Endodermal cell (in vitro differentiated cells): Measurements from ENCODE around the gene NAV2. TPM values are rescaled to one million over a fixed set of nuclear protein-coding genes. Genes with fewer than 3 reads are reported as not detected.

Source experiments
- DNase-seq: peaks from one replicate; pipeline ENCODE4 v3.0.0-alpha.2; 2017
- H3K27ac ChIP-seq: 2 replicates; pipeline ENCODE4 v1.5.1; 2013; ENCODE audit warnings: mild to moderate bottlenecking, low read depth, low read length, moderate library complexity
- H3K27me3 ChIP-seq: 2 replicates; pipeline ENCODE4 v1.6.1; 2013; ENCODE audit warnings: mild to moderate bottlenecking, low read length, moderate library complexity; ENCODE audit not compliant: insufficient read depth, control insufficient read depth, poor library complexity, severe bottlenecking
- H3K36me3 ChIP-seq: 2 replicates; pipeline ENCODE4 v1.7.0; 2013; ENCODE audit warnings: mild to moderate bottlenecking, low read length, moderate library complexity; ENCODE audit not compliant: control insufficient read depth, insufficient read depth
- H3K4me1 ChIP-seq: one replicate; pipeline ENCODE4 v1.7.0; 2013; ENCODE audit warnings: low read length; ENCODE audit not compliant: control insufficient read depth, insufficient read depth
- H3K4me3 ChIP-seq: 2 replicates; pipeline ENCODE4 v1.5.1; 2013; ENCODE audit warnings: mild to moderate bottlenecking, low read length, moderate library complexity
- H3K9ac ChIP-seq: 2 replicates; pipeline ENCODE4 v1.6.1; 2013; ENCODE audit warnings: mild to moderate bottlenecking, low read length, moderate library complexity; ENCODE audit not compliant: poor library complexity, severe bottlenecking; ENCODE audit errors: extremely low read depth
- H3K9me3 ChIP-seq: 2 replicates; pipeline ENCODE4 v1.6.1; 2013; ENCODE audit warnings: mild to moderate bottlenecking, low read length, moderate library complexity; ENCODE audit not compliant: control insufficient read depth
- H3K27ac Mint-ChIP-seq: 2 replicates; pipeline ENCODE4 v1.8.0; 2020; ENCODE audit warnings: mixed read lengths
- H3K27me3 Mint-ChIP-seq: 2 replicates; pipeline ENCODE4 v1.8.0; 2021; ENCODE audit warnings: mild to moderate bottlenecking, mixed read lengths; ENCODE audit not compliant: insufficient read depth
- H3K36me3 Mint-ChIP-seq: 2 replicates; pipeline ENCODE4 v1.8.0; 2020; ENCODE audit warnings: low read depth, mixed read lengths
- H3K4me1 Mint-ChIP-seq: 2 replicates; pipeline ENCODE4 v1.8.0; 2020; ENCODE audit warnings: mixed read lengths
- H3K4me3 Mint-ChIP-seq: 2 replicates; pipeline ENCODE4 v1.8.0; 2020; ENCODE audit warnings: mild to moderate bottlenecking, moderate library complexity, mixed read lengths
- H3K9me3 Mint-ChIP-seq: 2 replicates; pipeline ENCODE4 v1.8.0; 2020; ENCODE audit warnings: mild to moderate bottlenecking, mixed read lengths
- CTCF ChIP-seq: fragments of 200-600 bp; sonication (generic); conservative IDR thresholded peaks from 2 replicates; pipeline ENCODE4 v1.5.0; 2021; ENCODE audit warnings: antibody characterized with exemption, mild to moderate bottlenecking
- WGBS, 2 experiments: methylation state at CpG; one replicate each; pipeline versions ENCODE4 v1.1.5 to v1.1.7; 2013; ENCODE audit warnings: missing lambda C conversion rate in 2 of 2, mixed read lengths in 1 of 2; ENCODE audit not compliant: insufficient coverage in 1 of 2, insufficient read length in 1 of 2; 5-methylcytosine and 5-hydroxymethylcytosine counted together
- total RNA-seq, 2 donors: library from RNA; stranded (reverse); fragmentation: NEBNext Ultra II Directional in 1 of 2; extraction: Animal tissue kit (Norgen Biotek cat#: 25700) in 1 of 2; gene quantifications; 2 replicates in 1 of 2; 3 replicates in 1 of 2; pipeline ENCODE4 v1.2.1, GENCODE V29; 2021

The NAV2 gene
- total RNA-seq, 2 donors from 2014 or later: 37.1 to 42.4 TPM

GRCh38 chr11:19862091-19862490, 149.5 kb downstream of the NAV2 start:
- H3K4me3 ChIP-seq: no peak overlapping the region
- no peak overlapping the region for H3K27ac ChIP-seq
- no peaks in the 10 kb centered on the region for H3K9me3 ChIP-seq
- H3K9ac ChIP-seq: no peak overlapping the region
- Mint-ChIP-seq H3K27ac (no peak overlapping the region), H3K27me3 (no peaks in the 10 kb centered on the region), H3K4me1 (peaks cover 11% of the 10 kb centered on the region), H3K4me3 (no peak overlapping the region), H3K9me3 (peaks cover 10% of the 10 kb centered on the region), H3K36me3 (no peaks in the 10 kb centered on the region)
- H3K27me3 ChIP-seq: no peaks in the 10 kb centered on the region
- WGBS, 2 experiments: 87 to 96% methylated on average over 4 of the region's 4 CpGs
- peaks cover 2% of the 10 kb centered on the region for H3K4me1 ChIP-seq
- H3K36me3 ChIP-seq: no peaks in the 10 kb centered on the region
- no peak for DNase-seq
- TF ChIP-seq CTCF: no peak

GRCh38 chr11:19864141-19865140, 151.8 kb downstream of the NAV2 start:
- no peaks in the 10 kb centered on the region for H3K36me3 Mint-ChIP-seq
- 75 to 76% methylated on average over 4 to 6 of the region's 6 CpGs for WGBS, 2 experiments
- H3K27ac ChIP-seq: peak overlapping the region; percentile 95
- no peak overlapping the region for H3K9ac ChIP-seq
- H3K27me3 Mint-ChIP-seq: no peaks in the 10 kb centered on the region
- no peaks in the 10 kb centered on the region for H3K9me3 ChIP-seq
- peaks cover 7% of the 10 kb centered on the region for H3K9me3 Mint-ChIP-seq
- H3K27ac Mint-ChIP-seq: no peak overlapping the region
- H3K27me3 ChIP-seq: no peaks in the 10 kb centered on the region
- peaks cover 17% of the 10 kb centered on the region for H3K4me1 Mint-ChIP-seq
- peaks cover 2% of the 10 kb centered on the region for H3K4me1 ChIP-seq
- H3K4me3 ChIP-seq: no peak overlapping the region
- H3K4me3 Mint-ChIP-seq: no peak overlapping the region
- DNase-seq: no peak
- H3K36me3 ChIP-seq: no peaks in the 10 kb centered on the region
- no peak for TF ChIP-seq CTCF

- Mint-ChIP-seq H3K4me3 (no peak overlapping the region), H3K4me1 (peaks cover 24% of the 10 kb centered on the region), H3K36me3 (no peaks in the 10 kb centered on the region), H3K27me3 (no peaks in the 10 kb centered on the region), H3K27ac (no peak overlapping the region), H3K9me3 (peaks cover 1% of the 10 kb centered on the region)
- Histone ChIP-seq H3K27me3 (no peaks in the 10 kb centered on the region), H3K4me3 (no peak overlapping the region), H3K4me1 (peaks cover 2% of the 10 kb centered on the region), H3K27ac (no peak overlapping the region), H3K9ac (no peak overlapping the region), H3K9me3 (no peaks in the 10 kb centered on the region), H3K36me3 (no peaks in the 10 kb centered on the region)
- no peak for DNase-seq
- 96% methylated on average over 3 of the region's 3 CpGs; no CpG with 5 or more reads in 1 of the 2 experiments for WGBS, 2 experiments
- no peak for TF ChIP-seq CTCF
Measured at GRCh38 chr11:19866037-19866436, 153.4 kb downstream of the NAV2 start.
